NB4 (cell line): Measurements from ENCODE around the gene CTSA.

ENCODE experiments used
- DNase-seq: peaks from one replicate; pipeline ENCODE4 v3.0.0; 2010; ENCODE audit warnings: low read depth
- H3K4me3 ChIP-seq: one replicate; pipeline ENCODE4 v1.5.1; 2011; ENCODE audit warnings: mild to moderate bottlenecking, low read depth, low read length, moderate library complexity
- CTCF ChIP-seq: IDR thresholded peaks from one replicate; pipeline ENCODE4 v1.5.1; 2012; ENCODE audit warnings: low read depth, low read length
- MAX ChIP-seq: IDR thresholded peaks from 2 replicates; pipeline ENCODE4 v1.6.1; 2011; ENCODE audit warnings: low read depth, low read length
- MYC ChIP-seq: IDR thresholded peaks from 2 replicates; pipeline ENCODE4 v1.6.1; 2011; ENCODE audit warnings: low read depth, low read length
- POLR2A ChIP-seq: IDR thresholded peaks from 2 replicates; pipeline ENCODE4 v1.6.1; 2011; ENCODE audit warnings: mild to moderate bottlenecking; ENCODE audit not compliant: insufficient read length; ENCODE audit errors: extremely low read depth

The CTSA gene

GRCh38 chr20:45917790-45918141 lies 26.6 kb downstream of the CTSA start:
- DNase-seq: no peak
- H3K4me3 ChIP-seq: no peak overlapping the region
- TF ChIP-seq MAX (no peak), CTCF (no peak), POLR2A (no peak), MYC (no peak)

GRCh38 chr20:45918182-45918737 lies 27.1 kb downstream of the CTSA start:
- TF ChIP-seq MYC (no peak), MAX (no peak), CTCF (no peak), POLR2A (no peak)
- H3K4me3 ChIP-seq: no peak overlapping the region
- DNase-seq: no peak

- TF ChIP-seq MYC (no peak), CTCF (no peak), POLR2A (no peak), MAX (no peak)
- H3K4me3 ChIP-seq: no peak overlapping the region
- DNase-seq: no peak
Measured at GRCh38 chr20:45918779-45919537, 27.8 kb downstream of the CTSA start.

- no peak for DNase-seq
- TF ChIP-seq POLR2A (no peak), MYC (no peak)
- H3K4me3 ChIP-seq: no peak overlapping the region
Measured at GRCh38 chr20:45919542-45920399, 28.6 kb downstream of the CTSA start.

GRCh38 chr20:45920462-45921336 lies 29.6 kb downstream of the CTSA start:
- DNase-seq: no peak
- TF ChIP-seq MAX (no peak), POLR2A (no peak), CTCF (no peak), MYC (no peak)
- H3K4me3 ChIP-seq: no peak overlapping the region
